ENCODE results near the gene CCDC178.
"Not testable (repeated sequence)": the region's sequence is repeated elsewhere in the genome, so short reads cannot be mapped to it uniquely, and the experiment has no call there.

The CCDC178 gene, protein sequence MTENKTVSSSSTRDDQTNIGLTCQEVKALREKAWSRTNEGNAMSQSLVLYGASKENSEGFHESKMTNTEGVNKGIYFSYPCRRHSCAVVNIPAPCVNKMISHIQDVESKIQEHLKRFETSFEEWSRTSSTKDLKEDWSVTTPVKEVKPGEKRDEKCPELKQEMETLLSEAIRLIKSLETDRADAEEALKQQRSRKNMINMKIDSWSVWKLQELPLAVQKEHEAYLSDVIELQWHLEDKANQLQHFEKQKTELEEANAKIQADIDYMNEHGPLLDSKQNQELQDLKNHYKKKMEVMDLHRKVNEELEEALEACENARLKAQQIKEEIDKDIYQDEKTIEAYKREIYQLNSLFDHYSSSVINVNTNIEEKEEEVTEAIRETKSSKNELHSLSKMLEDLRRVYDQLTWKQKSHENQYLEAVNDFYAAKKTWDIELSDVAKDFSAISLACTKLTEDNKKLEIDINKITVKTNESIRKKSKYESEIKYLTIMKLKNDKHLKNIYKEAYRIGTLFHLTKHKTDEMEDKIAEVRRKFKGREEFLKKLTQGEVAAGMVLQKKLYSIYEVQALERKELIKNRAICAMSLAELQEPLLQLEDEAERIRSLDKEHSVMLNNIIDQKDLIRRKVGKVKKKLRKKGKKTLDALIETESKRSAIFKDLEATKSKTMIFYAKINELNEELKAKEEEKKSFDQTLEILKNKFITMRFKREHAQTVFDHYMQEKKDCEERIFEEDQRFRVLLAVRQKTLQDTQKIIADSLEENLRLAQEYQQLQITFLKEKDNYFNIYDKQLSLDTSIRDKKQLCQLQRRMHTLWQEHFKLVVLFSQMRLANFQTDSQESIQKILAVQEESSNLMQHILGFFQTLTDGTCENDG

DNA sequence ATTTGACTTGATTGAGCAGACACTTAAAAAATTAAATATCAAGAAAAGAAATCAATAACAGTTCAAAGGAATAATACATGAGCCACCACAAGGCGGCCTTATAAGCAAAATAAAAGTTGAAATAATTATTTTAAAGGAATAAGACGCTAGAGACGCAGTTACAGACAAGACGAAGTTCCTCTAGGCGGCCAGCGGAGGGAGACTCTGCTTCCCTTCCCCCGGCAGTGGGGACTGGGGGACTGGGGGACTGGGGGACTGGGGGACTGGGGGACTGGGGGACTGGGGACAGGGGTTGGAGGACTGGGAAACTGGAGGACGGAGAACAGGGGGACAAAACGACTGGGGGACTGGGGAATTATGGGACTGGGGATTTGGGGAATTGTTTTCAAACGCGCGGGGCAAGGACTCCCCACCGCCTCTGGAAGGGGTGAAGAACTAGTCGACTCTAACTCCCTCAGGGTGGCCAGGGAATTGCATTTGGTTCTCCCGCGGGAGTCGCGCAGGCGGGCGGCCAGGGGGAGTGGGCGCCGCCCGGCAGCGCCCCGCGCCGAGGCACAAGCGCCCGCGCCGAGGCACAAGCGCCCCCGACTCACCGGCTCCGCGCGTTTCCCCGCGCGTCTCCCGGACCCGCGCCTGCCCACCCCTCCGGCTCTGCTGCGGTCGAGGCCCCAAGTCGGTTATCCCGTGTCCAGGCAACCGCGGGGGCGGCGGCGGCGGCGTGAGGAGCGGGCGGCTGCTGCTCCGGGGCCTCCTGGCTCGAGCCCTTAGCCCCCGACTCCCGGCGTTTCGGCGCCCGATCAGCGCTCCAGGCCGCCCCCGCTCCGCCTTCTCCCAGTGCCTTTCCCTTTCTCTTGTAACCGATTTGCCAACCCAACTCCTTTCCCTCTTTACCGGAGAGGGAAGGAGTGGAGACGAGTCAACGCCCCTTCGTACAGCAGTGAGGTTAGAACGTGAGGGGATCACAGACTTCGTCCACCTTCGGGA, at the start of gene CCDC178:
Gene CCDC178, minus strand, starts transcription at position 662 of the 984 bp plus-strand sequence. CDS start 28,633 bp downstream, outside the sequence.
- DNase-seq (ENCODE audit: low read depth in 2 of 2, low spot score in 1 of 2) = no peak

DNA sequence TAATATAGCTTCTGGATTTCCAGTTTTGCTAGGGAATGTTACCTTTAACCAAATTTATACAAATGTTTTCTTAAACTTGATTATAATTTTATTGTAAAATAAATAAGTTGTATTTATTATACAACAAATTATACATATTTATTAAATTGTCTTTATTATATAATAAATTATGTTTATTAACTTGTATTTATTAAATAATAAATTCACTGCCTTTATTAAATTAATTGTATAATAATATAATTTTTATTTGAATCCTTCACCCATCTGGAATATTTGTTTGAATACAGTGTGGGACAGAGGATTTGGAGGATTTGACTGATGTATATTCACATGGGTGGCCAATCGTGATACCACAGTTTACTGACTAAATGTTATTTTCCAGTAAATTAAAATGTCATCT, 43.4 kb upstream of the CCDC178 start:
- DNase-seq (ENCODE audit: low read depth in 2 of 2, low spot score in 1 of 2) = no peak

DNA sequence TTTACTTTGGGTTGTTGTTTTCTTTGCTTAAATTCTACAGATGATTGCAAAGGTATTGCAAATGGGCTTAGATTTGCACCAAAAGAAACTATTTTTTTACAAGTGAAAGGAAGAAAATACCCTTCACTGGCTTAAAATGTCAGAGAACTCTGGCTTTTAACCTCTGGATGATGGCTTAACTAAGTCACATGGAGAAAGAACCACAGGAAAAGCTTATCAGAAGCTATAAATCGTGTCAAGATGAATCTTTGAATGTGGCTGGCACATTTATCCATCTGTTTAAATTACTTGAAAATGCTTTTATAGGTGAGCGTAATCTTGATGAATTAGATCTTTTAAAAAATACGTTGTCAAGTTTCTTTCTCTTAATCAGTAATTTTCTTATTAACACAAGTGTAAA, 32.0 kb upstream of the CCDC178 start:
- DNase-seq (ENCODE audit: low read depth in 2 of 2, low spot score in 1 of 2) = no peak

DNA sequence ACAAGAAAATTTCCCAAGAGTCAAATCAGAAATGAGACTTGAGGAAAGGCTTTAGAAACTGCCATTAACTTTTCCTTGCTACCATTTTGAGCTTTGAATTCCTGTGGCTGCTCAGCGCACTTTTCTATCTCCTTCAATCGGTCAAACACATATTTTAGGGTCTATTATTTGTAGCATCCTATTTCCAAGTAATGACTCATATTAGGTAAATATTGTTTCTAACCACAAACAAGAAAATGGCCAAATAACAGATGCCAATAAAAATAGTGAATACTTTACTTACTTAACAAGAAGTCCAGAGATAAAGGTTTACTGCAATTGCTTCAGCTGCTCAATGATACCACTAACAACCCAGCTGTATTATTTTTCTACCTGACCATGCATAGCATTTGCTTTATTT, 29.7 kb upstream of the CCDC178 start:
- no peak for DNase-seq (ENCODE audit: low read depth in 2 of 2, low spot score in 1 of 2)

DNA sequence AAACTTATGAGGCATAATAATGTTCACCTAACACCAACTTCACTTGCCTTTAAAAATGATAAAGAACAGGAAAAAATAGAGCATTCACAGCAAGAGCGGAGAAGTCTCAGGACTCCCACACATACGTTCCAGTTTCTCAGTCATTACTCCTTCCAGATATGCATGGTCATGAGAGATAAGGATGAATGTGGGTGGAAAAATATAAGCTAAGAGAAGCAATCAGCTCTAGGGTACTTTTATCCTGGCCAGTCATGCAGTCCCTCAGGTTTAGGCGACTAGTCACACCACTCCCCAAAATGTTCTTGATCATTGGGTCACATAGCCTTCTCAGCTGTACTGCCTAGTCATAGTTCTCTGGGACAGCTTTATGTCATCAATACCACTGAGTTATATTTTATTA, 29.2 kb upstream of the CCDC178 start:
- DNase-seq (ENCODE audit: low read depth in 2 of 2, low spot score in 1 of 2) = no peak

DNA sequence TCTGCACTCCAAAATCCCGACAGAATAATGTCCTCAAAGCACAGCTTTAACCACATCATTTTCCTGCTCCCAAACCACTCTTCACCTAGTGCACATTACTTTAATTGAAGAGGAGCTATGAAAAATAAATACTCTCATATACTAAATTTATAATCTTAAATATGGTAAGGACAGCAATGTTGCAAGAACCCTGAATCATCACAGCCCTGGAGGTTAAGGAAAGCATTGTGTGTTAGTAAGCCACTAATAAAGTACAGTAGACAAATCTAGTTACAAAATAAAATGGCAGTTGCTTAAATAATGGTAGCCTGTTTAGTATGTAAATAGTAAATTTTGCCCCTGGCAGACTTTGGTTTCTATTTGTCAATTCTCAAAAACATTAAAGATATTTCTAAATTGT, 27.0 kb upstream of the CCDC178 start:
- DNase-seq (ENCODE audit: low read depth in 2 of 2, low spot score in 1 of 2) = no peak

DNA sequence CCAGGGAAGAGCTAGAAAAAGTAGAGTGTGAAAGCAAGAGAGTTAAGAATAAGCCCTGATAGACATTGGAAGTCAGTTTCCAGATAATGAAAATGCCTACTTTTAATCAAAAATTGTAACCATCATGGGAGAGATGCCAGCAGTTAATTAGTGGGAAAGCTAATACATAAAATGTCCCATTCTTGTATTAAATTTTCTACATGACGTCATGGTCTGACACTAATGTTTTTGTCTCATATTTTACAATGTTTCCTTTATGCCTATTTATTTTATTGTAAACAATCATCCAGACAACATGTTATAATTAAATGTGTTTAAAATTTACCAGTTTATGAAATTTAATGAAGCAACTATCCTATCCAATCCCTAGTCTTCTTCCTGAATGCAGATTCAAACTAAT, 26.3 kb upstream of the CCDC178 start:
- DNase-seq (ENCODE audit: low read depth in 2 of 2, low spot score in 1 of 2) = no peak

DNA sequence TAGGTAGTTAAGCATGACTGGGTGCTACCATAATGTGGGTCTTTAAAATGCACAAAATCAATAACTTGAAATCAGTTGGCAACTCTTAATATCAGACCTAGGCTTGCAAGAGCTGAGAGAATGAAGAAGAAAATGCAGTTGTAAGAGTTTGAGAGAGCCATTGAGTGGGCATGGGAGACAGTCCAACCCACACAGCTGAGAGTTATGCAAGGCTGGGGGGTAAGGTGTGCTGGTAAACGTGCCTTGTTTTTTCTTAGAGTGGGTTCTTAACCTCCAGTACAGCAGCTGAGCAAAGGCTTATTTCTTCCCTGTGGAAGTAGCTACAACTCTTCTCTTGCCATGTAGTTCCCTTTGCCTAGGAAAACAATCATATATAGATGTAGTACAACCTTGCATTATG, 20.2 kb upstream of the CCDC178 start:
- no peak for DNase-seq (ENCODE audit: low read depth in 2 of 2, low spot score in 1 of 2)

DNA sequence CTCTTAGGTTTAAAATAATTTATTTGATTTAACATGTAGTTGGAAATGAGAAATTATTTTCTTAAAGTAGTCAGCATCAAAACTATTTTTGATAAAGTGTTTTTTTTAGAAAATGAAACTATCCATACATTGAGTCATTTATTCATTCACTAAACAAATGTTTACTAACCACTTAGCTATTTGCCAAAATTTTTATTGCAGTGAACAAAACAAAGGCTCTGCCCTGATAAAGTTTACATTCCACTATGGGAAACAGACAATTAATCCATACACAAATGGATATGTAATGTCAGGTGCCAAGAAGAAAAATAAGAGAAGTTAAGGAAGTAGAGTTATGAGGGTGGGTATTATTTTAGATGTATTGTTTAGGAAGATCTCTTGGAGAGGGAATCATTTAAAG, 19.1 kb upstream of the CCDC178 start:
- DNase-seq (ENCODE audit: low read depth in 2 of 2, low spot score in 1 of 2) = no peak

DNA sequence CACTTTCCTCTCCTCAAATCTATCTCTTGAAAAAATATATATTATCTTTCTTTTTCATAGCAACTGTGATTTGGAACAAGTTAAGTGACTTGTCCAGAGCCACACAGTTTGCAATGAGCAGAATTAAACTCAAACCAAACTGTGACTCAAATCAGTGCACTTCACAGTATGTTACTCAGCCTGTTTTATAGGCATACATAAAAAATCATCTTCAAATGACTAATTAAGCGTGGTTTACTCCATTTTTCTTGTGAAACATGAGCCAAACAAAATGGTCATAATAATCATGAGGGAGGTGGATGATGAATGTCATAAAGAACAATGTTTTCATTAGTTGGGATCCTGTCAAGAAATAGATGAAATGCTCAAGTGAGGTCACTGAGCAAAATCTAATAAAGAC, 6.1 kb upstream of the CCDC178 start:
- DNase-seq (ENCODE audit: low read depth in 2 of 2, low spot score in 1 of 2) = no peak

DNA sequence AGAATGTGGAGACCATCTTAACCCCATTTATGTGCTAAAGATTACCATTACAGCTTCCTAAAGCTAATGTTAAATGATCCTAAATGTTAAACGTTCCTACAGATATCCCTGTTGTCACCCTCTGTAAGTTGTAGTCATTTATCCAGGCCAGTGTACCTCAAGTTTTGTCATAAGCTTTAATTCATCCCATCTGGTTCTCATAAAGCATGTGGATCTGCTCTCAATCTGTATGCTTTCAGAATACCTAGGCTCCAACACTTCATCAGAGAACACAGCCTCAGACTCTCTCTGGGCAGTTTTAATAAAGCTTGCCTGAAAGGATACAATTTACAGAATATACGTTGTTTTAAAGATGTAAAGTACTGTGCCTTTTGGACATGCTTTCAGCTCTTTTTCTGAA, 4.2 kb upstream of the CCDC178 start:
- DNase-seq (ENCODE audit: low read depth in 2 of 2, low spot score in 1 of 2) = no peak

DNA sequence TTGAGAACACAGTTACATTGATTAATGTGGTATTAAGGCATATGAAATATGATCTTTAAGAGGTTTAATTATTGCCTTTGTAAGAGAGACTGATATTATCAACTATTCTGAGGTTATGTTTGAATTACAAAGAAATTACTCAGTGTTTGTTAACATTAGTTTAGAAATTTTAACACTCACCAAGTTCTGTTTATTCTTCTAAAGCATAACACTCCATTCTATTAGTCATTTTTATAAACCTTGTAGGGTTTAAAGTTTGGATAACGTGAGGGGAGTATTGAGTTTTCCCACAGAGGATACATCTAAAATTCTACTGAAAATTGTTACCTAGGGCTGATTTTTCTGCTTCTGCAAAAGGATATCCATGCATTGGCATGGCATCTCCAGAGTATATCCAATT, 7.7 kb downstream of the CCDC178 start:
- no peak for DNase-seq (ENCODE audit: low read depth in 2 of 2, low spot score in 1 of 2)

DNA sequence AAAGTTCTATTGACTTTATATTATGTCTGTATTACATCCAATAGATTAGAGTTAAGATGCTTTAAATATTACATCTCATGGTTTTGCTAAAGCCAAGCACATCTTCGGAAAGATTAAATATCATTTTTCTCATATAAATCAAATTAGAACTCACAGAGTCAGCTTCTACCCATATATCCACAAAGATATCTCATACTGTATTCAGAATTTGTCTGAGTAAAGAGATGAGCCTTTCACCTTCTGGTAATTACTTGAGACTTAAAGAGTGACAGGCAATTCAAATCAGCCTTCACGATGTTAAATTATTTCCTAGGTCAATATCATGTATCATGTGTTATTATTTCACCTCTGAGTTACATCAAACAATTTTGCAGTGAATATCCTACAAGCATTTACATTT, 13.0 kb downstream of the CCDC178 start:
- no peak for DNase-seq (ENCODE audit: low read depth in 2 of 2, low spot score in 1 of 2)

DNA sequence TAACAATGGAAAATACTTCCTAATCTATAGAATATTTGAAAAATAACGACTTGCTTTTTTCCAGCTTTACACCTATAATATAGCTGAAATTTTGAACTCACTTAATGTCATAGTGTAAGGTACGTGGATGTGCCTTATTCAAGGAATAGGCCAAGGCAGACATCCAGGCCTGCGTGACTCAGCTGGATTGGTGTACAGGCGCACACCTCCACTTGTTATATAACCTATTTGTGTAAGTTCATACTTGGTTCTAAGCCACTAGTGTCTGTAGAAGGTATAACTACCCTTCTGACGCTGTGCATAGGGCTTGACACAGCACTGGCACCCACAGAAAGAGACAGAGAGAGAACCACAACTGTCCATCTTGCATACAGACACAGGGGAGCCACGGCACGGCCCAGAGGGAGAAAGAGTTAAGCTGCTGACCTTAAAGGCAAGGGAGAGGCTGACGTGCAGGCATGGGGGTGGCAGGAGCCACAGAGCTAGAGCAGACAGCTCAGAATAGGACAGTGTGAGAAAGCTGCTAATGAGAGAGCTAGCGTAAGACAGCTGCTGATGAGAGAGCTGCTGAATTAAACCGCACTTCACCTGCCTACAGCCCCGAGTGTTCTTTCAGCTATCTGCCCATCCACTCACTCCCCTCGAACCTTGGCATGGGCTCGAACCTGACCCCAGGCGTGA, 16.1 kb downstream of the CCDC178 start:
- no peak for DNase-seq (ENCODE audit: low read depth in 2 of 2, low spot score in 1 of 2)

DNA sequence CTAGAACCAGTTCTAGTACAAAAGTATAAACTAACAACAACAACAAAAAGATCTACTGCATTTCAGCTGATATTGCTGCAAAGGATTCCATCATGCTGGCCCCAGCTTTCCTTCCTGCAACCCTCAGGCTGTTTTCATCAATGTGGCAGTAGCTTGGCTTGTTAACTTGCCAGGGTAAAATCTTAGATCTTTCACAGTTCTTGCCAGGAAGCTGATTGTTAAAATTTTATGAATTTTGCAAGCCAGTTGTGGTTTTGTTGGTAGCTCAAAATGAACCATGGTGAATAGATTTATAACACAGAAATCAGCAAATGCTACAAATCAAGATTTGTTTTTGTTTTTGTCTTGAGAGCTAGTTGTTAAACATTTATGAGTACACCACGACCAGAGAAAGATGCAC, 19.3 kb downstream of the CCDC178 start:
- DNase-seq (ENCODE audit: low read depth in 2 of 2, low spot score in 1 of 2) = no peak

DNA sequence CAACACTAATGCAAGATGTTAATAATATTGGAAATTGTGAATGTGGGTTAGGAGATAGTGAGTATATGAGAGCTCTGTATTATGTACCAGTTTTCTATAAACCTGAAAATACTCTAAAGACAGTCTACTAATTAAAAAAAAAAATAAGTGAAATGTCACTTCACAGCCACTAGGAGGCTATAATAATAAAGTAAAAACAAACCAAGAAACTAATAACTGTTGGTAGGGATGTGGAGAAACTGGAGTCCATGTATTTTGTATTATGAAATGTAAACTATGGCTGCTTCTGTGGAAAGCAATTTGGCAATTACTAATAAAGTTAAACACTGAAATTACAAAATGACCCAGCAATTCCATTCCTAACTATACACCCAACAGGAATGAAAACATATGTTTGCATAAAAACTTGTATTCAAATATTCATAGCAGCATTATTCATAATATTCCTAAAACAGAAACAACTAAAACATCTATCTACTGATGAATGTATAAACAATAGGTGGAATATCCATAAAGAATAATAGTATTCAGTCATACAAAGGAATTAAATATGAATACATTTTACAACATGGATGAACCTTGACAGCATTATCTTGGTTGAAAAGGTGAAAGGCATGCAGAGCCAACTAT, 36.2 kb downstream of the CCDC178 start:
- no peak for DNase-seq (ENCODE audit: low read depth in 2 of 2, low spot score in 1 of 2)

DNA sequence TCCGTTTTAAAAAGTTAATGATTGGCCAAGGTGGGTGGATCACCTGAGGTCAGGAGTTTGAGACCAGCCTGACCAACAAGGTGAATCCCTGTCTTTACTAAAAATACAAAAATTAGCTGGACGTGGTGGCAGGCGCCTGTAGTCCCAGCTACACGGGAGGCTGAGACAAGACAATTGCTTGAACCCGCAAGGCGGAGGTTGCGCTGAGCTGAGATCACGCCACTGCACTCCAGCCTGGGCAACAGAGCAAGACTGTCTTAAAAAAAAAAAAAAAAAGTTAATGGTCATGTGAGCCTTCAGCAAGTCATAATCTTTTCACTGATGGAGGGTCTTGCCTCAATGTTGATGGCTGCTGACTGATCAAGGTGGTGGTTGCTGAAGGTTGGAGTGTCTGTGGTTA, 41.6 kb downstream of the CCDC178 start:
- not testable (repeated sequence) for DNase-seq (ENCODE audit: low read depth in 2 of 2, low spot score in 1 of 2)

DNA sequence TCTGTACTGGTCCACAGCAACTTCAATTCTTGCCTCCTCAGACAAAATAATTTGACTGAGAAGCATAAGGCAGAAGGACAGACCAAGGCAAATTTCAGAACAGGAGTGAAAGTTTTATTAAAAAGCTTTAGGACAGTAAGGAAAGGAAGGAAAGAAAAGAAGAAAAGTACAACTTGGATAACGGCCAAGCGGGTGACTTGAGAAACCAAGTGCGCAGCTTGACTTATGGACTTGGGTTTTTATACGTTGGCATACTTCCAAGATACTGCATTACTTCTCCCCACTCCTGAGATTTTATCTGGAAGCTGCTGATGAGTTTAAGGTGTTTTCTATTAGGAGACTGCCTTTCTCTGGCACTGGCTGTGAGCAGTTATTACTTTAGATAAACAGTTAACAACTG, 64.7 kb downstream of the CCDC178 start:
- DNase-seq (ENCODE audit: low read depth in 2 of 2, low spot score in 1 of 2) = no peak

DNA sequence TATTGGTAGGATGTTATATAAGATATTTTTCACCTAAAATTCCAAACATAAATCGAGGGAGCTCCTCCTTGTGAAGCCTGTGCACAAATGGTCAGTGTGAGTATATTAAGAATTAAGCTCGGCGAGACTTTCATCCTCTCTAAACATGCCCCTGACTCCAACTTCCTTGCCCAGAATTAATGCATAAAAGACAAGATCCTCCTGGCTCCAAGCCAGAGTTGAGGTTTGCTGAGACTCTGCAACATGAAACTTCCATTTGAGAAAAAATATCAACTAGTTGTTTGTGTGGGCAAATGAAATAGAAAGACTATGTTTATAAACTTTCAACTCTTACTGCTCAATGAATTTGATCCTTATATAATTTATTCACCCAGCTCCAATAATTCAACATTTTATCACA, 68.1 kb downstream of the CCDC178 start:
- DNase-seq (ENCODE audit: low read depth in 2 of 2, low spot score in 1 of 2) = no peak

Data from stimulated activated CD8-positive, alpha-beta memory T cell treated with anti-CD3 and anti-CD28 coated beads, Interleukin-4, amount 100 ng/mL, for 1 hour (primary cell).